H9 (cell line): ENCODE measurements around the gene ECHS1. TPM values are rescaled to one million over a fixed set of nuclear protein-coding genes. Genes with fewer than 3 reads are reported as not detected.

Source experiments
- DNase-seq: peaks from one replicate; pipeline ENCODE4 v3.0.0-alpha.2; 2017
- H2AFZ ChIP-seq: one replicate; pipeline ENCODE4 v1.6.1; 2013; ENCODE audit warnings: mild to moderate bottlenecking, low read length, control low read depth, moderate library complexity
- H2AK5ac ChIP-seq: 2 replicates; pipeline ENCODE4 v1.6.1; 2013; ENCODE audit warnings: low read length, control low read depth, mixed read lengths; ENCODE audit not compliant: insufficient read length
- H2BK120ac ChIP-seq: one replicate; pipeline ENCODE4 v1.6.1; 2013; ENCODE audit warnings: low read depth, mild to moderate bottlenecking, low read length, control low read depth, inconsistent platforms; ENCODE audit not compliant: poor library complexity, severe bottlenecking
- H2BK12ac ChIP-seq: 2 replicates; pipeline ENCODE4 v1.6.1; 2013; ENCODE audit warnings: low read length, control low read depth, mixed read lengths, low read depth; ENCODE audit not compliant: insufficient read length
- H2BK15ac ChIP-seq: 2 replicates; pipeline ENCODE4 v1.6.1; 2013; ENCODE audit warnings: low read depth, low read length, control low read depth
- H2BK20ac ChIP-seq: one replicate; pipeline ENCODE4 v1.6.1; 2013; ENCODE audit warnings: low read depth, mild to moderate bottlenecking, low read length, control low read depth, inconsistent platforms; ENCODE audit not compliant: poor library complexity, severe bottlenecking
- H2BK5ac ChIP-seq: 2 replicates; pipeline ENCODE4 v1.6.1; 2013; ENCODE audit warnings: low read length, control low read depth, mixed read lengths; ENCODE audit not compliant: insufficient read length
- H3K14ac ChIP-seq: 2 replicates; pipeline ENCODE4 v1.6.1; 2013; ENCODE audit warnings: low read length, control low read depth; ENCODE audit not compliant: insufficient read depth
- H3K18ac ChIP-seq: 2 replicates; pipeline ENCODE4 v1.6.1; 2013; ENCODE audit warnings: low read depth, mild to moderate bottlenecking, mixed read lengths, low read length, control low read depth; ENCODE audit not compliant: insufficient read length
- H3K23ac ChIP-seq: 2 replicates; pipeline ENCODE4 v1.6.1; 2013; ENCODE audit warnings: low read length, control low read depth, mixed read lengths, low read depth; ENCODE audit not compliant: insufficient read length
- H3K23me2 ChIP-seq: 2 replicates; pipeline ENCODE4 v1.6.1; 2013; ENCODE audit warnings: low read depth, mild to moderate bottlenecking, mixed read lengths, low read length, control low read depth; ENCODE audit not compliant: insufficient read length, poor library complexity, severe bottlenecking
- H3K27ac ChIP-seq: 2 replicates; pipeline ENCODE4 v1.5.1; 2013; ENCODE audit warnings: low read length, control low read depth, mixed read lengths, low read depth; ENCODE audit not compliant: insufficient read length
- H3K27me3 ChIP-seq: 2 replicates; pipeline ENCODE4 v1.6.1; 2013; ENCODE audit warnings: low read length, control low read depth, inconsistent platforms; ENCODE audit not compliant: insufficient read depth
- H3K4ac ChIP-seq: 2 replicates; pipeline ENCODE4 v1.6.1; 2013; ENCODE audit warnings: low read depth, mild to moderate bottlenecking, control low read depth, inconsistent platforms, low read length, moderate library complexity
- H3K4me1 ChIP-seq: 2 replicates; pipeline ENCODE4 v1.6.1; 2013; ENCODE audit warnings: low read length, control low read depth, inconsistent platforms; ENCODE audit not compliant: insufficient read depth
- H3K4me2 ChIP-seq: 2 replicates; pipeline ENCODE4 v1.6.1; 2013; ENCODE audit warnings: low read length, control low read depth, mixed read lengths; ENCODE audit not compliant: insufficient read length, insufficient read depth
- H3K56ac ChIP-seq: 2 replicates; pipeline ENCODE4 v1.6.1; 2013; ENCODE audit warnings: low read depth, mild to moderate bottlenecking, mixed read lengths, low read length, control low read depth; ENCODE audit not compliant: insufficient read length
- H3K79me1 ChIP-seq: 2 replicates; pipeline ENCODE4 v1.6.1; 2013; ENCODE audit warnings: low read depth, mild to moderate bottlenecking, moderate library complexity, low read length, control low read depth, inconsistent platforms; ENCODE audit not compliant: insufficient read depth, poor library complexity, severe bottlenecking
- H3K79me2 ChIP-seq: 2 replicates; pipeline ENCODE4 v1.6.1; 2013; ENCODE audit warnings: low read length, control low read depth, inconsistent platforms; ENCODE audit not compliant: insufficient read depth
- H3K9ac ChIP-seq: 2 replicates; pipeline ENCODE4 v1.6.1; 2013; ENCODE audit warnings: low read length, control low read depth, mixed read lengths; ENCODE audit not compliant: insufficient read length; ENCODE audit errors: extremely low read depth
- H3K9me3 ChIP-seq: one replicate; pipeline ENCODE4 v1.6.1; 2013; ENCODE audit warnings: low read depth, low read length, inconsistent platforms; ENCODE audit not compliant: control insufficient read depth
- H3T11ph ChIP-seq: one replicate; pipeline ENCODE4 v1.6.1; 2013; ENCODE audit warnings: mild to moderate bottlenecking, low read length, control low read depth, inconsistent platforms
- H4K20me1 ChIP-seq: one replicate; pipeline ENCODE4 v1.6.1; 2013; ENCODE audit not compliant: control insufficient read depth, insufficient read length, insufficient read depth
- H4K5ac ChIP-seq: 2 replicates; pipeline ENCODE4 v1.6.1; 2013; ENCODE audit warnings: low read depth, mild to moderate bottlenecking, mixed read lengths, low read length, control low read depth; ENCODE audit not compliant: insufficient read length
- H4K8ac ChIP-seq: replicated peaks from 2 replicates; pipeline ENCODE4 v1.6.1; 2013; ENCODE audit warnings: low read length, control low read depth, mixed read lengths, low read depth; ENCODE audit not compliant: insufficient read length
- H4K91ac ChIP-seq: 2 replicates; pipeline ENCODE4 v1.6.1; 2013; ENCODE audit warnings: low read depth, mild to moderate bottlenecking, moderate library complexity, mixed read lengths, low read length, control low read depth; ENCODE audit not compliant: insufficient read length
- H3K27ac Mint-ChIP-seq, 3 experiments: 2 replicates in 2 of 3; 3 replicates in 1 of 3; pipeline ENCODE4 v1.8.0; 2020 to 2021; ENCODE audit warnings: mixed read lengths in 3 of 3, mild to moderate bottlenecking in 1 of 3, moderate library complexity in 1 of 3
- H3K27me3 Mint-ChIP-seq: 2 replicates; pipeline ENCODE4 v1.8.0; 2021; ENCODE audit warnings: low read depth, mild to moderate bottlenecking, moderate library complexity, mixed read lengths
- H3K36me3 Mint-ChIP-seq, 3 experiments: 2 replicates in 2 of 3; 3 replicates in 1 of 3; pipeline ENCODE4 v1.8.0; 2020 to 2021; ENCODE audit warnings: low read depth in 3 of 3, mixed read lengths in 3 of 3; ENCODE audit not compliant: insufficient read depth in 1 of 3
- H3K4me1 Mint-ChIP-seq, 2 experiments: 2 replicates each; pipeline ENCODE4 v1.8.0; 2020; ENCODE audit warnings: mixed read lengths in 2 of 2
- H3K4me3 Mint-ChIP-seq, 2 experiments: 2 replicates in 1 of 2; 3 replicates in 1 of 2; pipeline ENCODE4 v1.8.0; 2020 to 2021; ENCODE audit warnings: mild to moderate bottlenecking in 2 of 2, mixed read lengths in 2 of 2, moderate library complexity in 1 of 2
- H3K9me3 Mint-ChIP-seq, 2 experiments: 2 replicates in 1 of 2; 3 replicates in 1 of 2; pipeline ENCODE4 v1.8.0; 2020; ENCODE audit warnings: mild to moderate bottlenecking in 2 of 2, mixed read lengths in 2 of 2, moderate library complexity in 1 of 2
- CTCF ChIP-seq: fragments of 200-600 bp; sonication (generic); conservative IDR thresholded peaks from 3 replicates; pipeline ENCODE4 v1.8.0; 2021; ENCODE audit warnings: antibody characterized with exemption, mild to moderate bottlenecking
- WGBS: extraction: QIAGEN DNeasy Blood & Tissue Kit; methylation state at CpG from one replicate; pipeline ENCODE4 v1.1.7; 2013; ENCODE audit warnings: missing lambda C conversion rate, low lambda C conversion rate, mixed read lengths; ENCODE audit not compliant: insufficient read length; ENCODE audit errors: extremely low coverage; 5-methylcytosine and 5-hydroxymethylcytosine counted together
- total RNA-seq: library from RNA; stranded (reverse); gene quantifications from 2 replicates; pipeline ENCODE4 v1.2.1, GENCODE V29; 2021

ECHS1 gene
- total RNA-seq, 1 experiment from 2014 or later: 94.1 TPM

- H3K4me1 ChIP-seq: no peaks in the 10 kb centered on the region
- TF ChIP-seq CTCF: no peak
- H2BK20ac ChIP-seq: no peak overlapping the region
- H3K36me3 Mint-ChIP-seq: no peaks in the 10 kb centered on the region; a peak in 1 of 7 replicates
- no peak overlapping the region for H3T11ph ChIP-seq
- H3K4me2 ChIP-seq: no peak overlapping the region
- H3K27ac Mint-ChIP-seq: no peak overlapping the region
- H3K9ac ChIP-seq: no peak overlapping the region
- H4K91ac ChIP-seq: no peak overlapping the region
- H3K27me3 Mint-ChIP-seq: peaks cover 29% of the 10 kb centered on the region
- no peak overlapping the region for H3K14ac ChIP-seq
- WGBS: 100% methylated on average over 3 of the region's 3 CpGs
- no peak overlapping the region for H2BK5ac ChIP-seq
- no peak overlapping the region for H3K56ac ChIP-seq
- H3K4me1 Mint-ChIP-seq: peaks cover 0 to 2% of the 10 kb centered on the region in 2 experiments; a peak in 1 of 4 replicates
- no peak overlapping the region for H4K8ac ChIP-seq
- H2BK15ac ChIP-seq: no peak overlapping the region
- no peak overlapping the region for H2BK12ac ChIP-seq
- H3K23ac ChIP-seq: no peak overlapping the region
- no peak overlapping the region for H4K5ac ChIP-seq
- H2AK5ac ChIP-seq: no peak overlapping the region
- no peaks in the 10 kb centered on the region for H4K20me1 ChIP-seq
- peaks cover 9% of the 10 kb centered on the region for H3K23me2 ChIP-seq
- no peaks in the 10 kb centered on the region for H3K79me2 ChIP-seq
- no peak overlapping the region for H2BK120ac ChIP-seq
- no peak for DNase-seq
- no peak overlapping the region for H3K4ac ChIP-seq
- H3K79me1 ChIP-seq: no peaks in the 10 kb centered on the region
- H3K4me3 Mint-ChIP-seq: no peak overlapping the region
- H3K9me3 ChIP-seq: no peaks in the 10 kb centered on the region
- no peak overlapping the region for H3K27ac ChIP-seq
- H3K9me3 Mint-ChIP-seq: peaks cover 9 to 11% of the 10 kb centered on the region in 2 experiments
- H3K27me3 ChIP-seq: peaks cover 39% of the 10 kb centered on the region
- H3K18ac ChIP-seq: no peak overlapping the region
- no peak overlapping the region for H2AFZ ChIP-seq
Observed at GRCh38 chr10:133337370-133337725, 35.8 kb downstream of the ECHS1 start.
